ENCODE results near the gene UCK1.
"Not testable (repeated sequence)": the region's sequence is repeated elsewhere in the genome, so short reads cannot be mapped to it uniquely, and the experiment has no call there.

Gene UCK1

GRCh38 chr9:131555841-131556673 lies 25.0 kb upstream of the UCK1 start:
- Histone ChIP-seq H3K4me3 (ENCODE audit: low read length) (no peak overlapping the region), H3K4me2 (ENCODE audit: low read length) (no peak overlapping the region), H3K4me1 (ENCODE audit: low read length) (no peaks in the 10 kb centered on the region), H3K79me2 (ENCODE audit: low read length) (no peaks in the 10 kb centered on the region), H3K36me3 (replicated peaks; ENCODE audit: low read depth, low read length) (no peaks in the 10 kb centered on the region), H4K20me1 (ENCODE audit: insufficient read depth, low read length) (no peaks in the 10 kb centered on the region), H2AFZ (ENCODE audit: low read depth, low read length) (no peak overlapping the region), H3K27ac (ENCODE audit: low read length) (no peak overlapping the region), H3K27me3 (ENCODE audit: low read depth, low read length) (no peaks in the 10 kb centered on the region), H3K9ac (ENCODE audit: low read length) (no peak overlapping the region), H3K9me3 (ENCODE audit: insufficient read depth, low read length) (no peaks in the 10 kb centered on the region)
- TF ChIP-seq CTCF (IDR thresholded peaks at IDR 0.05; ENCODE audit: low read depth, low read length) = no peak
- TF ChIP-seq EZH2phosphoT487 (IDR thresholded peaks at IDR 0.05; ENCODE audit: low read depth) = no peak

- TF ChIP-seq CTCF (IDR thresholded peaks at IDR 0.05; ENCODE audit: low read depth, low read length) = no peak
- no peak for TF ChIP-seq EZH2phosphoT487 (IDR thresholded peaks at IDR 0.05; ENCODE audit: low read depth)
- Histone ChIP-seq H3K27me3 (ENCODE audit: low read depth, low read length) (no peaks in the 10 kb centered on the region), H3K27ac (ENCODE audit: low read length) (no peak overlapping the region), H3K4me1 (ENCODE audit: low read length) (no peaks in the 10 kb centered on the region), H3K9me3 (ENCODE audit: insufficient read depth, low read length) (no peaks in the 10 kb centered on the region), H3K9ac (ENCODE audit: low read length) (no peak overlapping the region), H3K36me3 (replicated peaks; ENCODE audit: low read depth, low read length) (no peaks in the 10 kb centered on the region), H3K4me2 (ENCODE audit: low read length) (no peak overlapping the region), H3K4me3 (ENCODE audit: low read length) (no peak overlapping the region), H2AFZ (ENCODE audit: low read depth, low read length) (no peak overlapping the region), H3K79me2 (ENCODE audit: low read length) (no peaks in the 10 kb centered on the region), H4K20me1 (ENCODE audit: insufficient read depth, low read length) (no peaks in the 10 kb centered on the region)
These were observed 23.8 kb upstream of the UCK1 start for GRCh38 chr9:131554843-131555351.

GRCh38 chr9:131554087-131554842 lies 23.2 kb upstream of the UCK1 start:
- Histone ChIP-seq H3K79me2 (ENCODE audit: low read length) (no peaks in the 10 kb centered on the region), H3K9me3 (ENCODE audit: insufficient read depth, low read length) (no peaks in the 10 kb centered on the region), H4K20me1 (ENCODE audit: insufficient read depth, low read length) (no peaks in the 10 kb centered on the region), H3K27ac (ENCODE audit: low read length) (no peak overlapping the region), H3K4me1 (ENCODE audit: low read length) (no peaks in the 10 kb centered on the region), H3K4me3 (ENCODE audit: low read length) (no peak overlapping the region), H3K36me3 (replicated peaks; ENCODE audit: low read depth, low read length) (no peaks in the 10 kb centered on the region), H3K4me2 (ENCODE audit: low read length) (no peak overlapping the region), H3K9ac (ENCODE audit: low read length) (no peak overlapping the region), H2AFZ (ENCODE audit: low read depth, low read length) (no peak overlapping the region), H3K27me3 (ENCODE audit: low read depth, low read length) (no peaks in the 10 kb centered on the region)
- TF ChIP-seq CTCF (IDR thresholded peaks at IDR 0.05; ENCODE audit: low read depth, low read length) (no peak), EZH2phosphoT487 (IDR thresholded peaks at IDR 0.05; ENCODE audit: low read depth) (no peak)

GRCh38 chr9:131552030-131552429 lies 21.0 kb upstream of the UCK1 start:
- Histone ChIP-seq H2AFZ (ENCODE audit: low read depth, low read length) (no peak overlapping the region), H4K20me1 (ENCODE audit: insufficient read depth, low read length) (no peaks in the 10 kb centered on the region), H3K27me3 (ENCODE audit: low read depth, low read length) (no peaks in the 10 kb centered on the region), H3K36me3 (replicated peaks; ENCODE audit: low read depth, low read length) (no peaks in the 10 kb centered on the region), H3K4me3 (ENCODE audit: low read length) (no peak overlapping the region), H3K4me2 (ENCODE audit: low read length) (no peak overlapping the region), H3K9me3 (ENCODE audit: insufficient read depth, low read length) (no peaks in the 10 kb centered on the region), H3K4me1 (ENCODE audit: low read length) (no peaks in the 10 kb centered on the region), H3K9ac (ENCODE audit: low read length) (no peak overlapping the region), H3K27ac (ENCODE audit: low read length) (no peak overlapping the region), H3K79me2 (ENCODE audit: low read length) (no peaks in the 10 kb centered on the region)
- no peak for TF ChIP-seq EZH2phosphoT487 (IDR thresholded peaks at IDR 0.05; ENCODE audit: low read depth)
- TF ChIP-seq CTCF (IDR thresholded peaks at IDR 0.05; ENCODE audit: low read depth, low read length) = no peak

- H3K4me1 ChIP-seq (ENCODE audit: low read length); H3K9me3 ChIP-seq (ENCODE audit: insufficient read depth, low read length); H3K27ac ChIP-seq (ENCODE audit: low read length); H4K20me1 ChIP-seq (ENCODE audit: insufficient read depth, low read length); H3K4me3 ChIP-seq (ENCODE audit: low read length); H3K27me3 ChIP-seq (ENCODE audit: low read depth, low read length); H3K4me2 ChIP-seq (ENCODE audit: low read length); H3K79me2 ChIP-seq (ENCODE audit: low read length); H3K9ac ChIP-seq (ENCODE audit: low read length); H2AFZ ChIP-seq (ENCODE audit: low read depth, low read length); H3K36me3 ChIP-seq (replicated peaks; ENCODE audit: low read depth, low read length): not testable (repeated sequence)
These were observed 19.4 kb upstream of the UCK1 start for GRCh38 chr9:131550465-131550864.

GRCh38 chr9:131549186-131549585 lies 18.1 kb upstream of the UCK1 start:
- H3K27ac ChIP-seq (ENCODE audit: low read length); H3K36me3 ChIP-seq (replicated peaks; ENCODE audit: low read depth, low read length); H3K4me1 ChIP-seq (ENCODE audit: low read length); H3K4me3 ChIP-seq (ENCODE audit: low read length); H3K27me3 ChIP-seq (ENCODE audit: low read depth, low read length); H3K4me2 ChIP-seq (ENCODE audit: low read length); H3K9ac ChIP-seq (ENCODE audit: low read length); H3K9me3 ChIP-seq (ENCODE audit: insufficient read depth, low read length); H2AFZ ChIP-seq (ENCODE audit: low read depth, low read length); H4K20me1 ChIP-seq (ENCODE audit: insufficient read depth, low read length); H3K79me2 ChIP-seq (ENCODE audit: low read length): not testable (repeated sequence)

Measured in OCI-LY3 (cell line).